Sigmoid colon (tissue), 3 donors: ENCODE data around the gene DGAT2.

Source experiments
- POLR2A ChIP-seq, 2 donors: fragments of 450-650 bp; IDR thresholded peaks; one replicate each; pipeline ENCODE4 v1.6.1; 2016; ENCODE audit warnings: antibody characterized with exemption in 2 of 2, mild to moderate bottlenecking in 2 of 2, moderate library complexity in 2 of 2
- TF ChIP-seq, protein P1 (sequence below), 4 experiments: fragments of 450-650 bp in 3 of 4; fragments of 200-600 bp in 1 of 4; IDR thresholded peaks; one replicate each; pipeline ENCODE4 v1.5.1; 2016 to 2019; ENCODE audit warnings: antibody characterized with exemption in 4 of 4, mild to moderate bottlenecking in 3 of 4, moderate library complexity in 2 of 4

GRCh38 chr11:75760243-75760642 is 8.3 kb upstream of the DGAT2 start:
- TF ChIP-seq, protein P1, sequence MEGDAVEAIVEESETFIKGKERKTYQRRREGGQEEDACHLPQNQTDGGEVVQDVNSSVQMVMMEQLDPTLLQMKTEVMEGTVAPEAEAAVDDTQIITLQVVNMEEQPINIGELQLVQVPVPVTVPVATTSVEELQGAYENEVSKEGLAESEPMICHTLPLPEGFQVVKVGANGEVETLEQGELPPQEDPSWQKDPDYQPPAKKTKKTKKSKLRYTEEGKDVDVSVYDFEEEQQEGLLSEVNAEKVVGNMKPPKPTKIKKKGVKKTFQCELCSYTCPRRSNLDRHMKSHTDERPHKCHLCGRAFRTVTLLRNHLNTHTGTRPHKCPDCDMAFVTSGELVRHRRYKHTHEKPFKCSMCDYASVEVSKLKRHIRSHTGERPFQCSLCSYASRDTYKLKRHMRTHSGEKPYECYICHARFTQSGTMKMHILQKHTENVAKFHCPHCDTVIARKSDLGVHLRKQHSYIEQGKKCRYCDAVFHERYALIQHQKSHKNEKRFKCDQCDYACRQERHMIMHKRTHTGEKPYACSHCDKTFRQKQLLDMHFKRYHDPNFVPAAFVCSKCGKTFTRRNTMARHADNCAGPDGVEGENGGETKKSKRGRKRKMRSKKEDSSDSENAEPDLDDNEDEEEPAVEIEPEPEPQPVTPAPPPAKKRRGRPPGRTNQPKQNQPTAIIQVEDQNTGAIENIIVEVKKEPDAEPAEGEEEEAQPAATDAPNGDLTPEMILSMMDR (IDR thresholded peaks at IDR 0.05) = no peak
- no peak for TF ChIP-seq POLR2A (IDR thresholded peaks at IDR 0.05)
